H9 (cell line): ENCODE results near the gene CNNM4. TPM values are rescaled to one million over a fixed set of nuclear protein-coding genes. Genes with fewer than 3 reads are reported as not detected.

ENCODE experiments used
- DNase-seq: peaks from one replicate; pipeline ENCODE4 v3.0.0-alpha.2; 2017
- H2AFZ ChIP-seq: one replicate; pipeline ENCODE4 v1.6.1; 2013; ENCODE audit warnings: mild to moderate bottlenecking, low read length, control low read depth, moderate library complexity
- H2AK5ac ChIP-seq: 2 replicates; pipeline ENCODE4 v1.6.1; 2013; ENCODE audit warnings: low read length, control low read depth, mixed read lengths; ENCODE audit not compliant: insufficient read length
- H2BK120ac ChIP-seq: one replicate; pipeline ENCODE4 v1.6.1; 2013; ENCODE audit warnings: low read depth, mild to moderate bottlenecking, low read length, control low read depth, inconsistent platforms; ENCODE audit not compliant: poor library complexity, severe bottlenecking
- H2BK12ac ChIP-seq: 2 replicates; pipeline ENCODE4 v1.6.1; 2013; ENCODE audit warnings: low read length, control low read depth, mixed read lengths, low read depth; ENCODE audit not compliant: insufficient read length
- H2BK15ac ChIP-seq: 2 replicates; pipeline ENCODE4 v1.6.1; 2013; ENCODE audit warnings: low read depth, low read length, control low read depth
- H2BK20ac ChIP-seq: one replicate; pipeline ENCODE4 v1.6.1; 2013; ENCODE audit warnings: low read depth, mild to moderate bottlenecking, low read length, control low read depth, inconsistent platforms; ENCODE audit not compliant: poor library complexity, severe bottlenecking
- H2BK5ac ChIP-seq: 2 replicates; pipeline ENCODE4 v1.6.1; 2013; ENCODE audit warnings: low read length, control low read depth, mixed read lengths; ENCODE audit not compliant: insufficient read length
- H3K14ac ChIP-seq: 2 replicates; pipeline ENCODE4 v1.6.1; 2013; ENCODE audit warnings: low read length, control low read depth; ENCODE audit not compliant: insufficient read depth
- H3K18ac ChIP-seq: 2 replicates; pipeline ENCODE4 v1.6.1; 2013; ENCODE audit warnings: low read depth, mild to moderate bottlenecking, mixed read lengths, low read length, control low read depth; ENCODE audit not compliant: insufficient read length
- H3K23ac ChIP-seq: 2 replicates; pipeline ENCODE4 v1.6.1; 2013; ENCODE audit warnings: low read length, control low read depth, mixed read lengths, low read depth; ENCODE audit not compliant: insufficient read length
- H3K23me2 ChIP-seq: 2 replicates; pipeline ENCODE4 v1.6.1; 2013; ENCODE audit warnings: low read depth, mild to moderate bottlenecking, mixed read lengths, low read length, control low read depth; ENCODE audit not compliant: insufficient read length, poor library complexity, severe bottlenecking
- H3K27ac ChIP-seq: 2 replicates; pipeline ENCODE4 v1.5.1; 2013; ENCODE audit warnings: low read length, control low read depth, mixed read lengths, low read depth; ENCODE audit not compliant: insufficient read length
- H3K27me3 ChIP-seq: 2 replicates; pipeline ENCODE4 v1.6.1; 2013; ENCODE audit warnings: low read length, control low read depth, inconsistent platforms; ENCODE audit not compliant: insufficient read depth
- H3K4ac ChIP-seq: 2 replicates; pipeline ENCODE4 v1.6.1; 2013; ENCODE audit warnings: low read depth, mild to moderate bottlenecking, control low read depth, inconsistent platforms, low read length, moderate library complexity
- H3K4me1 ChIP-seq: 2 replicates; pipeline ENCODE4 v1.6.1; 2013; ENCODE audit warnings: low read length, control low read depth, inconsistent platforms; ENCODE audit not compliant: insufficient read depth
- H3K4me2 ChIP-seq: 2 replicates; pipeline ENCODE4 v1.6.1; 2013; ENCODE audit warnings: low read length, control low read depth, mixed read lengths; ENCODE audit not compliant: insufficient read length, insufficient read depth
- H3K56ac ChIP-seq: 2 replicates; pipeline ENCODE4 v1.6.1; 2013; ENCODE audit warnings: low read depth, mild to moderate bottlenecking, mixed read lengths, low read length, control low read depth; ENCODE audit not compliant: insufficient read length
- H3K79me1 ChIP-seq: 2 replicates; pipeline ENCODE4 v1.6.1; 2013; ENCODE audit warnings: low read depth, mild to moderate bottlenecking, moderate library complexity, low read length, control low read depth, inconsistent platforms; ENCODE audit not compliant: insufficient read depth, poor library complexity, severe bottlenecking
- H3K79me2 ChIP-seq: 2 replicates; pipeline ENCODE4 v1.6.1; 2013; ENCODE audit warnings: low read length, control low read depth, inconsistent platforms; ENCODE audit not compliant: insufficient read depth
- H3K9ac ChIP-seq: 2 replicates; pipeline ENCODE4 v1.6.1; 2013; ENCODE audit warnings: low read length, control low read depth, mixed read lengths; ENCODE audit not compliant: insufficient read length; ENCODE audit errors: extremely low read depth
- H3K9me3 ChIP-seq: one replicate; pipeline ENCODE4 v1.6.1; 2013; ENCODE audit warnings: low read depth, low read length, inconsistent platforms; ENCODE audit not compliant: control insufficient read depth
- H3T11ph ChIP-seq: one replicate; pipeline ENCODE4 v1.6.1; 2013; ENCODE audit warnings: mild to moderate bottlenecking, low read length, control low read depth, inconsistent platforms
- H4K20me1 ChIP-seq: one replicate; pipeline ENCODE4 v1.6.1; 2013; ENCODE audit not compliant: control insufficient read depth, insufficient read length, insufficient read depth
- H4K5ac ChIP-seq: 2 replicates; pipeline ENCODE4 v1.6.1; 2013; ENCODE audit warnings: low read depth, mild to moderate bottlenecking, mixed read lengths, low read length, control low read depth; ENCODE audit not compliant: insufficient read length
- H4K8ac ChIP-seq: replicated peaks from 2 replicates; pipeline ENCODE4 v1.6.1; 2013; ENCODE audit warnings: low read length, control low read depth, mixed read lengths, low read depth; ENCODE audit not compliant: insufficient read length
- H4K91ac ChIP-seq: 2 replicates; pipeline ENCODE4 v1.6.1; 2013; ENCODE audit warnings: low read depth, mild to moderate bottlenecking, moderate library complexity, mixed read lengths, low read length, control low read depth; ENCODE audit not compliant: insufficient read length
- H3K27ac Mint-ChIP-seq, 3 experiments: 2 replicates in 2 of 3; 3 replicates in 1 of 3; pipeline ENCODE4 v1.8.0; 2020 to 2021; ENCODE audit warnings: mixed read lengths in 3 of 3, mild to moderate bottlenecking in 1 of 3, moderate library complexity in 1 of 3
- H3K27me3 Mint-ChIP-seq: 2 replicates; pipeline ENCODE4 v1.8.0; 2021; ENCODE audit warnings: low read depth, mild to moderate bottlenecking, moderate library complexity, mixed read lengths
- H3K36me3 Mint-ChIP-seq, 3 experiments: 2 replicates in 2 of 3; 3 replicates in 1 of 3; pipeline ENCODE4 v1.8.0; 2020 to 2021; ENCODE audit warnings: low read depth in 3 of 3, mixed read lengths in 3 of 3; ENCODE audit not compliant: insufficient read depth in 1 of 3
- H3K4me1 Mint-ChIP-seq, 2 experiments: 2 replicates each; pipeline ENCODE4 v1.8.0; 2020; ENCODE audit warnings: mixed read lengths in 2 of 2
- H3K4me3 Mint-ChIP-seq, 2 experiments: 2 replicates in 1 of 2; 3 replicates in 1 of 2; pipeline ENCODE4 v1.8.0; 2020 to 2021; ENCODE audit warnings: mild to moderate bottlenecking in 2 of 2, mixed read lengths in 2 of 2, moderate library complexity in 1 of 2
- H3K9me3 Mint-ChIP-seq, 2 experiments: 2 replicates in 1 of 2; 3 replicates in 1 of 2; pipeline ENCODE4 v1.8.0; 2020; ENCODE audit warnings: mild to moderate bottlenecking in 2 of 2, mixed read lengths in 2 of 2, moderate library complexity in 1 of 2
- WGBS: extraction: QIAGEN DNeasy Blood & Tissue Kit; methylation state at CpG from one replicate; pipeline ENCODE4 v1.1.7; 2013; ENCODE audit warnings: missing lambda C conversion rate, low lambda C conversion rate, mixed read lengths; ENCODE audit not compliant: insufficient read length; ENCODE audit errors: extremely low coverage; 5-methylcytosine and 5-hydroxymethylcytosine counted together
- total RNA-seq: library from RNA; stranded (reverse); gene quantifications from 2 replicates; pipeline ENCODE4 v1.2.1, GENCODE V29; 2021
- TF ChIP-seq, protein P1 (sequence below): fragments of 200-600 bp; sonication (generic); conservative IDR thresholded peaks from 3 replicates; pipeline ENCODE4 v1.8.0; 2021; ENCODE audit warnings: antibody characterized with exemption, mild to moderate bottlenecking

Gene CNNM4
- total RNA-seq, 1 experiment from 2014 or later: 8.5 TPM

GRCh38 chr2:96727431-96727830 lies 33.3 kb upstream of the CNNM4 start:
- Histone ChIP-seq H3K9me3 (no peaks in the 10 kb centered on the region), H2BK12ac (no peak overlapping the region), H2BK120ac (no peak overlapping the region), H4K91ac (no peak overlapping the region), H3K9ac (no peak overlapping the region), H3K79me2 (no peaks in the 10 kb centered on the region), H3T11ph (no peak overlapping the region), H3K23ac (no peak overlapping the region), H4K8ac (no peak overlapping the region), H3K4ac (no peak overlapping the region), H3K18ac (no peak overlapping the region), H2AK5ac (no peak overlapping the region), H2BK5ac (no peak overlapping the region), H3K56ac (no peak overlapping the region), H3K4me1 (no peaks in the 10 kb centered on the region), H3K27me3 (no peaks in the 10 kb centered on the region), H2AFZ (no peak overlapping the region), H2BK20ac (no peak overlapping the region), H3K14ac (no peak overlapping the region), H2BK15ac (no peak overlapping the region), H3K4me2 (no peak overlapping the region), H3K27ac (no peak overlapping the region), H3K23me2 (no peaks in the 10 kb centered on the region), H4K5ac (no peak overlapping the region), H4K20me1 (no peaks in the 10 kb centered on the region), H3K79me1 (no peaks in the 10 kb centered on the region)
- H3K27me3 Mint-ChIP-seq: no peaks in the 10 kb centered on the region; the same call in 1 of the 2 replicates
- TF ChIP-seq, protein P1, sequence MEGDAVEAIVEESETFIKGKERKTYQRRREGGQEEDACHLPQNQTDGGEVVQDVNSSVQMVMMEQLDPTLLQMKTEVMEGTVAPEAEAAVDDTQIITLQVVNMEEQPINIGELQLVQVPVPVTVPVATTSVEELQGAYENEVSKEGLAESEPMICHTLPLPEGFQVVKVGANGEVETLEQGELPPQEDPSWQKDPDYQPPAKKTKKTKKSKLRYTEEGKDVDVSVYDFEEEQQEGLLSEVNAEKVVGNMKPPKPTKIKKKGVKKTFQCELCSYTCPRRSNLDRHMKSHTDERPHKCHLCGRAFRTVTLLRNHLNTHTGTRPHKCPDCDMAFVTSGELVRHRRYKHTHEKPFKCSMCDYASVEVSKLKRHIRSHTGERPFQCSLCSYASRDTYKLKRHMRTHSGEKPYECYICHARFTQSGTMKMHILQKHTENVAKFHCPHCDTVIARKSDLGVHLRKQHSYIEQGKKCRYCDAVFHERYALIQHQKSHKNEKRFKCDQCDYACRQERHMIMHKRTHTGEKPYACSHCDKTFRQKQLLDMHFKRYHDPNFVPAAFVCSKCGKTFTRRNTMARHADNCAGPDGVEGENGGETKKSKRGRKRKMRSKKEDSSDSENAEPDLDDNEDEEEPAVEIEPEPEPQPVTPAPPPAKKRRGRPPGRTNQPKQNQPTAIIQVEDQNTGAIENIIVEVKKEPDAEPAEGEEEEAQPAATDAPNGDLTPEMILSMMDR: no peak
- no peaks in the 10 kb centered on the region for H3K9me3 Mint-ChIP-seq
- no peak overlapping the region for H3K27ac Mint-ChIP-seq
- DNase-seq: no peak
- no CpG with 5 or more reads among the region's 5 CpGs for WGBS
- peaks cover 25 to 64% (median 62%) of the 10 kb centered on the region in 3 experiments; a peak in 6 of 7 replicates for H3K36me3 Mint-ChIP-seq
- H3K4me3 Mint-ChIP-seq: no peak overlapping the region
- H3K4me1 Mint-ChIP-seq: no peaks in the 10 kb centered on the region
